GM12878 (cell line): ENCODE measurements around the gene SNAPIN. TPM values are rescaled to one million over a fixed set of nuclear protein-coding genes. Genes with fewer than 3 reads are reported as not detected.
A peak's percentile ranks its signal among the peaks of the same experiment; 100 is the strongest.

ENCODE experiments used
- ATF2 ChIP-seq: IDR thresholded peaks from 2 replicates; pipeline ENCODE4 v1.6.1; 2012; ENCODE audit warnings: low read length, inconsistent platforms
- CEBPZ ChIP-seq: fragments of 150-350 bp; IDR thresholded peaks from 2 replicates; pipeline ENCODE4 v1.6.1; 2016; ENCODE audit warnings: low read depth, low read length
- CHD1 ChIP-seq: IDR thresholded peaks from 2 replicates; pipeline ENCODE4 v1.6.1; 2012; ENCODE audit warnings: low read depth, low read length, improper control_type of control experiment
- E4F1 ChIP-seq: fragments of 450-650 bp; IDR thresholded peaks from 2 replicates; pipeline ENCODE4 v1.6.1; 2018; ENCODE audit warnings: borderline replicate concordance, mild to moderate bottlenecking; ENCODE audit not compliant: partially characterized antibody
- ETV6 ChIP-seq, 2 experiments: fragments of 450-650 bp in 1 of 2; IDR thresholded peaks in 1 of 2; conservative IDR thresholded peaks in 1 of 2; 2 replicates each; pipeline ENCODE4 v1.6.1; 2014; ENCODE audit warnings: antibody characterized with exemption in 1 of 2, borderline replicate concordance in 1 of 2, low read depth in 1 of 2, mild to moderate bottlenecking in 1 of 2, moderate library complexity in 1 of 2
- FOXK2 ChIP-seq: fragments of 450-650 bp; IDR thresholded peaks from 2 replicates; pipeline ENCODE4 v1.6.1; 2017; ENCODE audit warnings: mild to moderate bottlenecking, moderate library complexity
- HDGF ChIP-seq: fragments of 450-650 bp; IDR thresholded peaks from 2 replicates; pipeline ENCODE4 v1.6.1; 2016; ENCODE audit warnings: antibody characterized with exemption
- IKZF1 ChIP-seq: fragments of 450-650 bp; conservative IDR thresholded peaks from 2 replicates; pipeline ENCODE4 v1.6.1; 2017; ENCODE audit warnings: antibody characterized with exemption, mild to moderate bottlenecking
- IKZF2 ChIP-seq, 2 experiments: fragments of 450-650 bp; IDR thresholded peaks; 2 replicates each; pipeline ENCODE4 v1.6.1; 2017; ENCODE audit warnings: mild to moderate bottlenecking in 2 of 2, moderate library complexity in 2 of 2
- JUND ChIP-seq: IDR thresholded peaks from 2 replicates; pipeline ENCODE4 v1.6.1; 2012; ENCODE audit warnings: low read depth, mild to moderate bottlenecking, low read length, improper control_type of control experiment, moderate library complexity
- MTA3 ChIP-seq: IDR thresholded peaks from 2 replicates; pipeline ENCODE4 v1.6.1; 2012; ENCODE audit warnings: low read length, inconsistent platforms, borderline replicate concordance
- SIN3A ChIP-seq: IDR thresholded peaks from 2 replicates; pipeline ENCODE4 v1.6.1; 2012; ENCODE audit warnings: low read depth, low read length, improper control_type of control experiment
- SKIL ChIP-seq: fragments of 450-650 bp; IDR thresholded peaks from 2 replicates; pipeline ENCODE4 v1.6.1; 2017; ENCODE audit warnings: mild to moderate bottlenecking, low read depth, inconsistent platforms; ENCODE audit not compliant: poor library complexity, severe bottlenecking
- SMAD5 ChIP-seq: IDR thresholded peaks from 2 replicates; pipeline ENCODE4 v1.6.1; 2016; ENCODE audit warnings: antibody characterized with exemption, low read depth
- SPI1 ChIP-seq: IDR thresholded peaks from 2 replicates; pipeline ENCODE4 v1.6.1; 2011; ENCODE audit warnings: low read depth, mild to moderate bottlenecking, low read length, moderate library complexity, borderline replicate concordance; ENCODE audit not compliant: insufficient read depth
- SREBF2 ChIP-seq: IDR thresholded peaks from 2 replicates; pipeline ENCODE4 v1.6.1; 2012; ENCODE audit warnings: mild to moderate bottlenecking, low read length
- STAT1 ChIP-seq: fragments of 450-650 bp; conservative IDR thresholded peaks from 2 replicates; pipeline ENCODE4 v1.6.1; 2014; ENCODE audit warnings: antibody characterized with exemption, mild to moderate bottlenecking
- TBL1XR1 ChIP-seq: IDR thresholded peaks from 2 replicates; pipeline ENCODE4 v1.6.1; 2012; ENCODE audit warnings: low read depth, low read length, improper control_type of control experiment
- ZZZ3 ChIP-seq: IDR thresholded peaks from 2 replicates; pipeline ENCODE4 v1.6.1; 2011; ENCODE audit warnings: low read depth; ENCODE audit not compliant: control insufficient read depth, insufficient read length
- polyA plus RNA-seq, 11 experiments: library from polyadenylated mRNA; depleted of rRNA in 4 of 11; unstranded in 6 of 11; stranded (reverse) in 5 of 11; fragments of >200 nt; fragmentation: Nextera tagmentation in 4 of 11; fragmentation: Illumina TruSeq in 1 of 11; extraction: Ambion mirVana in 4 of 11; extraction: Trizol in 1 of 11; gene quantifications; 1 replicate in 1 of 11; 2 replicates in 10 of 11; pipeline versions ENCODE4 v1.2.1 to v1.2.3, GENCODE V29; 2011 to 2016; ENCODE audit warnings: inconsistent platforms in 2 of 11, missing spikeins in 2 of 11, low read depth in 1 of 11
- total RNA-seq, 4 experiments: library from RNA; depleted of rRNA in 3 of 4; stranded (reverse); fragments of >200 nt in 3 of 4; fragmentation: Illumina TruSeq in 1 of 4; extraction: Trizol in 1 of 4; gene quantifications; 2 replicates each; pipeline versions ENCODE4 v1.2.1 to v1.2.3, GENCODE V29; 2013 to 2021

SNAPIN gene
- total and polyA plus RNA-seq, 10 of the 15 experiments (the other 5 are each of a cell fraction or from before 2014, with no cell fraction given), result 12.4 to 78.1 (median 38.6) TPM

- TF ChIP-seq CEBPZ (no peak), SKIL (peak; percentile 95), SIN3A (peak; percentile 62), ZZZ3 (no peak), IKZF2 (IDR thresholded peaks at IDR 0.05) (peak; percentile 92), MTA3 (peak; percentile 70; the same call in 1 of the 2 replicates), SPI1 (no peak), E4F1 (no peak), ETV6 (conservative IDR thresholded peaks at IDR 0.05 in 1 of 2, IDR thresholded peaks at IDR 0.05 in 1 of 2; ENCODE audit: borderline replicate concordance in 1 of 2, low read depth in 1 of 2) (no peak; a peak in 1 of 4 replicates), STAT1 (peak; percentile 83; the same call in 1 of the 2 replicates), HDGF (no peak), IKZF1 (peak; percentile 94), TBL1XR1 (peak; percentile 95), CHD1 (no peak), SREBF2 (peak; percentile 99), JUND (no peak), SMAD5 (peak; percentile 76; the same call in 1 of the 2 replicates), FOXK2 (no peak), ATF2 (peak; percentile 87)
Observed at GRCh38 chr1:153670859-153671627, 12.5 kb downstream of the SNAPIN start, which contains the start of gene ILF2 (continued).
